Activated CD4-positive, alpha-beta T cell treated with anti-CD3 and anti-CD28 coated beads for 48 hours (primary cell): ENCODE data around the gene C2orf68.
A peak's percentile ranks its signal among the peaks of the same experiment; 100 is the strongest.
"Not testable (repeated sequence)": the region's sequence is repeated elsewhere in the genome, so short reads cannot be mapped to it uniquely, and the experiment has no call there.

Source experiments
- DNase-seq: peaks from one replicate; pipeline ENCODE4 v3.0.0-alpha.2; 2020

The C2orf68 gene

GRCh38 chr2:85579266-85579935 lies 32.5 kb downstream of the C2orf68 start:
- no peak for DNase-seq

DNA sequence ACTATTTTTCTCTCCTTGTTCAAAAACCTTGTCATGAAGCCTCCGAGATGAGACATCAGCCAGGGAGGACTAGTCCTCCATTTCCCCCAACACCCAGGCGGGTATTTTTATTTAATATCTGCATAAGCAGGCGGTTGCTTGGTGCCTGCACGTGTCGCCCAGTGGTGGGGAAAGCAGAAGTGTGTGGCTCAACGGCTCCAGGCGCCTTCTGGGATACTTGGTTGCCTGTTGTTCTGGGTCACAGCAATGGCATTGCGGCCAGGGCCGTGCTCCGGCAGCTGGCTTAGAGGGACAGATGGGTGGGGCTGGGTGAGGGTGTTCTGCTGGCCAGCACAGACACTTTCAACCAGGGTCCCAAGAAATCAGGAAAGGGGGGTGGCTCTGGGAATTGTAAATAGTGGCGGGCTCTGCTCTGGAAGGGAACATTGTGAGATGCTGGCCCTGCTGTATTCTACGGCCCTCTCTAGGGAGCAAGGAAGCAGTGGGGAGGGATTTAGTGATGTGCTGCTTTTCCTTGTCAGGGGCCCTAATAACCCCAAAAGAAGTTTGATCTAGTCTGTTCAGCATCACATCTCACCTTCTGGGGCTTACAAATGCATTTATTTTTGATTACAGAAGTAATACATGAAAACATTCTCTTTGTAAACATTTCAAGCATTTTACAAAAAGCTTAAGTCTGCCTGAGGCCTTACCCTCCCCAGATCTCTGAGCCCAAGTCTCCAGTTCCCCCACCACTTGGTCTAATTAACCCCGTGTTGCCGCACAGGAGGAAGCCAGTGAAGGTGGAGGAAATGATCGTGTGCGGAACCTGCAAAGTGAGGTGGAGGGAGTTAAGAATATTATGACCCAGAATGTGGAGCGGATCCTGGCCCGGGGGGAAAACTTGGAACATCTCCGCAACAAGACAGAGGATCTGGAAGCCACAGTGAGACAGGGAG lies 33.4 kb downstream of the C2orf68 start:
- DNase-seq, result peak; percentile 37

DNA sequence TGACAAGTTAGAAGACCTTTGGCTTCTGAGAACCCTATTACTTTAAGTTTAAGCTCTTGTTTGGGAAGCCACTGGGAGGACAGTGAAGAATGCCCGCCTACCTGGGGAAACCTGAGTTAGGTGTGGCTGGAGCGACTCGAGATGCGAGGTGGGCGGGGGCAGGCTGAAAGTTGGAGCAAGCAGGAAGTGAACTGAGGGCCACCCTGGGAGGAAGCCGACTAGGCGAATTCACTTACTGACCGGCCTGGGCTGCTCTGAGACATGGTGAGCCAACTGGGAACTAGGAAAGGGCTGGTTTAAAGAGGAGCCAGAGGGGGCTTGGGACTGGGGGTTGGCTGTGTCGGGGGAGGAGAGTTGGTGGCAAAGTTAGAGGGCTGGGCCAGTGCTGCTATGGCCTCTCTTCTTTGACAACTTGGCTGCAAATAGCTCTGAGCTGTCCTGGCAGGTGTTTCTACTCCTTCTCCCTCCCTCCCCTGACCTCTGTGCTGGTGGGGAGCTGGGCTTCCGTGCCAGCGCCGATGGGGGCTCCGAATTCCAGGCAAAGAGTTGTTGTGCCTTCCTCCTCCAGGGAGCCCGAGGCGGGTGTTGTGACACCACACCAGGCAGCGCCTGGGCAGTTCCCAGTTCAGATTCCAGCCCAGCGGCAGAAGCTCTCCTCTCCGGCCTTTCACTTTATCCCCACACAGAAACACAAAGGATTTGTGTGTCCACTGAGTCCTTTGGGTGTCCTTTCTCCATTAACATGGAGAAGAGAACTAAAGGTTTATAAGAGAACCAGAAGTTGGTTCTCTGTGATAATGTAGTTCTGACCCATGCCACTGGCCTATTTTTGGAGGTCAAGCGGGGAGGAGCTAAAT lies 34.3 kb downstream of the C2orf68 start, which contains the start of gene VAMP8:
TSS of gene VAMP8 (plus strand) at position 201 of the 857 bp plus-strand sequence. CDS start at position 262, 61 bp downstream.
- peak; percentile 78 for DNase-seq

DNA sequence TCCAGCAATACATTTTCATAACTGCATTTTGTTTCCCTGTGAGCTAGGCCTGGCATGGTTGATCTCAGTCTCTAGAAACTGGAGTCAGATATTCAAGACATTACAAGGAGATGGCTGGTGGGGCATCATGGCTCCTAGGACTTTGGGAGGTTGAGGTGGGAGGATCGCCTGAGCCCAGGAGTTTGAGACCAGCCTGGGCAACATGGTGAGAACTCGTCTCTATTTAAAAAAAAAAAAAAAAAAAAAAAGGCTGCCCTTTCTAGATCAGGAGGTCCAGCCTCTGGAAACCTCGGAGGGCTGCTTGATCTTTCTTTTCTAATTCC lies 34.8 kb downstream of the C2orf68 start:
- no peak for DNase-seq

DNA sequence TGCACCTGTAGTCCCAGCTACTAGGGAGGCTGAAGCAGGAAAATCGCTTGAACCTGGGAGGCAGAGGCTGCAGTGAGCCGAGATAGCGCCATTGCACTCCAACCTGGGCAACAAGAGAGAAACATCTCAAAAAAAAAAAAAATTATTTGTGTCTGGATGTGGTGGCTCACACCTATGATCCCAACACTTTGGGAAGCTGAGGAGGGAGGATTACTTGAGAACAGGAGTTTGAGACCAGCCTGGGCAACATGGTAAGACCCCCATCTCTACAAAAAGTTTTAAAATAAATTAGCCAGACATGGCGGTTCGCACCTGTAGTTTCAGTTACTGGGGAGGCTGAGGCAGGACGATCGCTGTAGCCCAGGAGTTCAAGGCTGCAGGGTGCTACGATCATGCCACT lies 36.1 kb downstream of the C2orf68 start:
- DNase-seq, result no peak

GRCh38 chr2:85566265-85566664 lies 45.6 kb downstream of the C2orf68 start:
- no peak for DNase-seq

DNA sequence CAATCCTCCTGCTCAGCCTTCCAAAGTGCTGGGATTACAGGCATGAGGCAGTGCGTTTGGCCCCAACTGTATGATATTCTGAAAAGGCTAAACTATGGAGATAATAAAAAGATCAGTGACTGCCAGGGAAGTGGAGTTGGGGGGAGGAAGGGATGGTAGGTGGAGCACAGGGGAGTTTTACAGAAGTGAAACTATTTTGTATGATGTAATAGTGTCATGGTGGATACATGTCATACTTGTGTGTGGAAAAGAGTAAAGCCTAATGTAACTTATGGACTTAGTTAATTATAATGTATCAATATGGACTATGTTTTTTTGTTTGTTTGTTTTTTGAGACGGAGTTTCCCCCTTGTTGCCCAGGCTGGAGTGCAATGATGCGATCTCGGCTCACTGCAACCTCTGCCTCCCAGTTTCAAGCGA lies 47.7 kb downstream of the C2orf68 start:
- DNase-seq, result no peak

DNA sequence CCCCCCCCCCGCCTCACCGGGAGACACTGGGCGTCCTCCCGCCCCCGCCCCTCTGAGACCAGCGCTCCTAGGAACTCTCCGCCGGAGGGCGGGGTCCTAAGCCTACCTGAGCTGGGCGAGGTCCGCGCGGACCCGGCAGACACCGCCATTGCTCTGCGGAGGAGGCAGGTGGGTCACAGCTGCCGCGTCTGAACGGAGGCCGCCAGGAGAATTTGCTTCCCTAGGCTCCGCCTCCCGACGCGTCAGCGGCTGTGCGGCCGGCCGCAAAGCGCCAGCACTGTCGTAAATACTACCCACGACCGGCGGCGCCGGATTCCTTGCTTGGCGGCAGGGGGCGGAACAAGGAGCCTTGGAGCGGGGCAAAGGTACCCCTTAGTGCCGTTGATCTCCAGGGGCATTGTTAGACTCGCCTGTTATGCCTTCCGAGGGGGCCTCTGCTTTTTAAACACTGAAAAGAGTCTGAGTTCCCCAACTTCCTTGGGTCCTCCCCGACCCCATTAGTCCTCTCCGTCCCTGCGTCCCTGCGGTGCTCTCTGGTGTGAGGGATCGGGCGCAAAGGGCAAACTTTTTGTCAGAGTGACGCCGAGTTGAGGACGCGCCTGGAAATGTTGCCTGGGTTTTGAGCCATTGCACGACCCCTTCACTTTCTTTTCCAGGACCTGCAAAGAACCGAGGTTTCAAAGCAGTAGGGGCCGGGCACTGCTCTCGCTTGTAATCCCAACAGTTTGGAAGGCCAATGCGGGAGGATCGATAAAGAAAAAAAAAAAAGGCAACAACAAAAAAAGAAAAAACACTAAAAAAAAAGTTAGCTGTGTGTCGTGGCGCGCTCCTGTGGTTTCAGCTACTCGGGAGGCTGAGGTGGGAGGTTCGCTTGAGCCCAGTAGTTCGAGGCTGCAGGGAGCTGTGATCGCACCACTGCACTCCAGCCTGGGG lies 50.3 kb downstream of the C2orf68 start, which contains the start of gene GGCX:
TSS of gene GGCX (minus strand) at position 214 of the 933 bp plus-strand sequence. CDS start at position 149, 65 bp downstream.
- DNase-seq, result peak; percentile 97

DNA sequence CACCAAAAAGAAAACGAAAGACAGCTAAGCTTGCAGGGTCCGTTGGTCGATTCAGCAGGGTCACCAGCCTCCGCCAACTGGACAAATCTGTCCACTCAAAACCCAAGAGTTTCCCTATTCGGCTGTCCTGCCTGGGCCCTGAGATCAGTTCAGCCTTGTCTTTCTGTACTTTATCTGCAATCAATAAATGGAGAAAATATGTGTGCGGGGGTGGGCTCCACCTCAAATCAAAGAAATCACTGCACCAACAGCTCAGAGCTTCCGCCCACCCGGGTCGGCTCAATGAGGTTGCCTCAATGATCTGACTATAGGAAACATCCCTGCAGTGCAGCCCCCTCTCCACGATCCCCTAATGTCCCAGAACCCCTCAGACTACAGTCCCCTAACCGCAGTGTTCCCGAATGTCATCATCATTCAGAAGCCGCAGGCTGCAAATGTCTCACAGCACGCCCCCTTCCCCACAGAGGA lies 51.0 kb downstream of the C2orf68 start:
- DNase-seq, result peak; percentile 43

DNA sequence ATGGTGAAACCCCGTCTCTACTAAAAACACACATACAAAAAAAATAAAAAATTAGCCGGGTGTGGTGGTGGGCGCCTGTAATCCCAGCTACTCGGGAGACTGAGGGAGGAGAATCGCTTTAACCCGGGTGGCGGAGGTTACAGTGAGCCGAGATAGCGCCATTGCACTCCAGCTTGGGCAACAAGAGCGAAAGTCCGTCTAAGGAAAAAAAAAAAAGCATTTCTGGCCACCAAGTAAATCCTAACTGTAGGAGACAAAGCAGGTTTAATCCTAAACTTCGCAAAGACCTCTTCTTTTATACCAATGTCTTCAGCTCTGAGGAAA lies 51.5 kb downstream of the C2orf68 start:
- not testable (repeated sequence) for DNase-seq

DNA sequence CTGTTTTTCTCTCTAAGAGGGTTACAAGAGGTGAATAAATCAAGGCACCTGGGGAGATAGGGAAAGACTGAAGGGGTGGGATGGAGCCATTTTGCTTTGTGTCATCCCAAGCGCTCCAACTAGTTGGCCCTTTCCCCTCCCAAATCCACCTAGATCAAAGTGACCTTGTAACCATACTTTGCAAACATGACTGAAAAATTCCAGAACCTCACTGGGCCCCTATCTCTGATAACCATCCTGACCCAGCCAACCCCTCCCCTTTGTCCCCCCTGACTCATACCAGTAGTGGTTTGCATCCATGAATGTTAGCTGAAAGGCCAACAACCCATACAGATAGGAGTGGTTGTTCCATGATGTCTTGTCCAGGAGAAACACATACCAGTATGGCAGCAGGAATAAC lies 53.7 kb downstream of the C2orf68 start:
- DNase-seq, result no peak

GRCh38 chr2:85557130-85557529 lies 54.7 kb downstream of the C2orf68 start:
- no peak for DNase-seq
